ENCODE results near the gene NPR1. TPM values are rescaled to one million over a fixed set of nuclear protein-coding genes. Genes with fewer than 3 reads are reported as not detected.
"Not testable (repeated sequence)": the region's sequence is repeated elsewhere in the genome, so short reads cannot be mapped to it uniquely, and the experiment has no call there.

NPR1 gene
- polyA plus RNA-seq, 10 donors: 12.2 to 18.2 (median 15.0) TPM

DNA sequence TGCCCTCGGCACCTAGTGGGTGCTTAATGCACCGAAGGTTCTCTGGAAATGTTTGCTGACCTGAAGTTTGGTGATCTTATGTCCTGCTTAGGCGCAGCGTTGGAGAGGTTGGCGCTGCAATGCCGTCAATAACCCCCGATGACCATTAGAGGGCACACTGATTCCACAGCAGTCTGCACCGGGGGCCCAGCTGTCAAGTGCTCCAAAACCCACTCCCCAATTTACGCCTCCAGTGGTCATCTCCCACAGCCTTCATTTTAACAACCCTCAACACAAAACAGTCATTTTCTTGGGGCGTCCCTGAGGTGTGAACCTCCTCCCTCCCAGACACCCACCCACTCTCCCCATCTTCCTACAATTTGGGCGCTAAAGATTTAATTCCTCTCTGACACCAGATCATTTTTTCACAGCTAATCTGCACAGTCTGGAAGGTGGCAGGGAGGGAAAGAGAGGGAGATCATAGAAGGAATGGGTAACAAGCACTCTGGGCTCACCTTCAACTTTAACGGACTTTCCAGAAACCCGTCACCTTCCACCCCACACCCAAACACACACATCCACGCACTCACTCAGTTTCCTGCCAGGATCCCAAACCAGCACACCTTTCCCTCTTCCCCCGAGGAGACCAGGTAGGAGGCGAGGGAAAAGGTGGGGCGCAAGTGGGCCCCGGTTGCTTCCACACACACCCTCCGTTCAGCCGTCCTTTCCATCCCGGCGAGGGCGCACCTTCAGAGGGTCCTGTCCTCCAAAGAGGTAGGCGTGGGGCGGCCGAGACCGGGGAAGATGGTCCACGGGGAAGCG, 570 bp upstream of the NPR1 start:
- peak in 2 of 3 donors; percentile 62 to 83 for DNase-seq

DNA sequence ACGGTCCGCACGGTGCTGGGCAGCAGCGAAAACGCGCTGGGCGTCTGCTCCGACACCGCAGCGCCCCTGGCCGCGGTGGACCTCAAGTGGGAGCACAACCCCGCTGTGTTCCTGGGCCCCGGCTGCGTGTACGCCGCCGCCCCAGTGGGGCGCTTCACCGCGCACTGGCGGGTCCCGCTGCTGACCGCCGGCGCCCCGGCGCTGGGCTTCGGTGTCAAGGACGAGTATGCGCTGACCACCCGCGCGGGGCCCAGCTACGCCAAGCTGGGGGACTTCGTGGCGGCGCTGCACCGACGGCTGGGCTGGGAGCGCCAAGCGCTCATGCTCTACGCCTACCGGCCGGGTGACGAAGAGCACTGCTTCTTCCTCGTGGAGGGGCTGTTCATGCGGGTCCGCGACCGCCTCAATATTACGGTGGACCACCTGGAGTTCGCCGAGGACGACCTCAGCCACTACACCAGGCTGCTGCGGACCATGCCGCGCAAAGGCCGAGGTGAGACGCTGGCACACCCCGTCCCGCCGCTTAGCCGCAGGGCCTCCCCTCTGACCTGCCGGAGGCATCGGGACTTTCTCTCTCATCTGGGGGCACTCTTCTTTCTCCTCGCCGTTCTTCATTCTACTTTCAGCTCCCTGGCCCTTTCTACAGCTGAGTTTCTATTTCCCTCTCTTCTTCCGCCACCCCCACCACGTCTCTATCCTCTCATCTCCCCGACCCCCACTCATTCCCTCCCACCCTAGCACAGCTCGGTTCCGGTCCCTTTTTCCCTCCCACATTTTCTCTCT, 1.0 kb downstream of the NPR1 start:
- peak in 2 of 3 donors; percentile 40 to 80 for DNase-seq

DNA sequence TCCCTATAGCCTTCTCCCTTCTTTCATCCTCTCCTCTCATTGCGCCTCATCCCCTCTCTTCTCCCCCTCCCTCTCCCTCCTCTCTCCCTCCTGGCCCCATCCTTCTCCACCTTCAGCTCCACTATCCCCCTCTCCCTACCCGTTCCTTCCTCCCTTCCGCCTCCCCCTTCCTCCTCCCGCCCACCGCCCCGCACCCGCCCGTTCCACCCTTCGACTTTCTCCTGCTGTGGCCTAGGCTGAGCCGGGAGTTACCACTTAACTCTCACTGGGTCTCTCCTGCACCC, 1.6 kb downstream of the NPR1 start:
- no peak for DNase-seq

DNA sequence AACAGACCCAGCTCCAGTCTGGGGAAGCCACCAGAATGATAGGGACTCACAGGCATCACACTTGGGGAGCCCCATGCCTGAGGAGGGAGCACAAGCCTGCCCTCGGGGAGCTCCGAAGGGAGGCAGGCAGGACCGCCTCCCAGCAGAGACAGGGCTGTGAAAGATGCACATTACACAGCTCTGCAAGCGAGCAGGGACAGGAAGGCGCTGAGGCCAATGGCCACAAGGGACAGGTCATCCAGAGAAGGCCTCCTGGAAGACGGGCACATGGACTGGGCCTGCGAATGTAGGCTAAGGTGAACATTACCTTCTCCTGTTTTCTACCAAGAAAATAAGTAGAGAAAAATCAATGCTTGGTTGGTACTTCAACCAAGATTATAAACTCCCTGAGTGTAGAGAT, 4.2 kb downstream of the NPR1 start:
- no peak for DNase-seq

DNA sequence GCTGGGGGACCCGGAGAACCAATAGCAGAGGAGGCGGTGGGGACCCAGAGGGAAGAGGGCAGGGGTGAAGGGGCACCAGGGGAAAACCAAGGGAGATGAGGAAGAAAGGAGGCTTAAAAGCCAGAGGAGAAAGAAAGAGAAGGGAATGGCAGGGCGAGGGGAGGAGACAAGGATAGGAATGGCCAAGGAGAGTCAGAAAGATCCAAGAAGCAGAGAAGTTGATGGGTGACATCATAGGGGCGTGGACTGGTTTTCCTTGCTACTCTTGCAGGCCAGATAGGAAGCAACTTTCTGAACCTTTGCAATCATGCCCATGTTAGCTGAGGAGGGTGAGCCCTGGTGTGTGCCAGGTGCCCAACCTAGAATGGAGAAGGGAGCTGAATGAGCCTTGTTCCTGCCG, 5.4 kb downstream of the NPR1 start:
- peak in 1 of 3 donors; percentile 35 for DNase-seq

DNA sequence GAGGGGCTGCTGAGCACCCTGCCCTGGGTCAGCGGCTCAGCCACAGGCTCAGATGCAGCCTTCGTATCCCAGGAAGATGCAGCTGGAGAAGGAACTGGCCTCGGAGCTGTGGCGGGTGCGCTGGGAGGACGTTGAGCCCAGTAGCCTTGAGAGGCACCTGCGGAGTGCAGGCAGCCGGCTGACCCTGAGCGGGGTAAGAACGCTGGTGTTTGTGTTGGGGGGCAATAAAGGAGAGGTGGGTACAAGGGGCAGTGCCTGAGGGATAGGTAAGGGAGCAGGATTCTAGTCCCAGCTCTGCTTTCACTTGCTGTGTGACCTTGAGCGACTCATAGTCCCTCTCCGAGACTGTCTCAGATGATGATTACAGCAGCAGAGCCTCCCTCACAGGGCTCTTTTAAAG, 6.4 kb downstream of the NPR1 start:
- DNase-seq: no peak

DNA sequence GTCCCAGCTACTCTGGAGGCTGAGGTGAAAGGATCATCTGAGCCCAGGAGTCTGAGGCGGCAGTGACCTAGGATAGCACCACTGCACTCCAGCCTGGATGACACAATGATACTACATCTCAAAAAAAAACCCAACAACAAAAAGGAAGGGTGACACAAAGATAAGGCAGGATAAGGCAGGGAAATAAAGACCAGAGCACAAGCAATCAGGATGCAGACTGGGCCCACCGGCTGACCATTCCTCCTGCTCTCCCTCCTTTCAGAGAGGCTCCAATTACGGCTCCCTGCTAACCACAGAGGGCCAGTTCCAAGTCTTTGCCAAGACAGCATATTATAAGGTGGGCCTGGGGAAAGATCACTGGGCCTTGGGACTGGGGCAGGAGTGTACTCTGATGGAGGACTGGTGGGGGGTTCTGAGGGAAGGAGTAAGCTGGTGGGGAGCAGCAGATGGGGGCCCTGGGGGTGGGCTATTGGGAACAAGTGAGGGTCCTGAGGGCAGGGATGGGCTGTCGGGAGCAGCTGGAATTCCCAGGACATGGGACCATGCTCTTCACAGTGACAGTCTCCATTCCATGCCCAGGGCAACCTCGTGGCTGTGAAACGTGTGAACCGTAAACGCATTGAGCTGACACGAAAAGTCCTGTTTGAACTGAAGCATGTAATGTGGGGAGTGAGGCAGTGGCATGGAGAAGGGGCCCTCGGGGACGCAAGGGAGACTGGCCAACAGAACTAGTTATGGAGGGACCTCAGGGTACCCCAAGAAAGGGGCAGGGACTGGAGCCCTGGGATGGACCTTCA, 7.3 kb downstream of the NPR1 start:
- no peak for DNase-seq

DNA sequence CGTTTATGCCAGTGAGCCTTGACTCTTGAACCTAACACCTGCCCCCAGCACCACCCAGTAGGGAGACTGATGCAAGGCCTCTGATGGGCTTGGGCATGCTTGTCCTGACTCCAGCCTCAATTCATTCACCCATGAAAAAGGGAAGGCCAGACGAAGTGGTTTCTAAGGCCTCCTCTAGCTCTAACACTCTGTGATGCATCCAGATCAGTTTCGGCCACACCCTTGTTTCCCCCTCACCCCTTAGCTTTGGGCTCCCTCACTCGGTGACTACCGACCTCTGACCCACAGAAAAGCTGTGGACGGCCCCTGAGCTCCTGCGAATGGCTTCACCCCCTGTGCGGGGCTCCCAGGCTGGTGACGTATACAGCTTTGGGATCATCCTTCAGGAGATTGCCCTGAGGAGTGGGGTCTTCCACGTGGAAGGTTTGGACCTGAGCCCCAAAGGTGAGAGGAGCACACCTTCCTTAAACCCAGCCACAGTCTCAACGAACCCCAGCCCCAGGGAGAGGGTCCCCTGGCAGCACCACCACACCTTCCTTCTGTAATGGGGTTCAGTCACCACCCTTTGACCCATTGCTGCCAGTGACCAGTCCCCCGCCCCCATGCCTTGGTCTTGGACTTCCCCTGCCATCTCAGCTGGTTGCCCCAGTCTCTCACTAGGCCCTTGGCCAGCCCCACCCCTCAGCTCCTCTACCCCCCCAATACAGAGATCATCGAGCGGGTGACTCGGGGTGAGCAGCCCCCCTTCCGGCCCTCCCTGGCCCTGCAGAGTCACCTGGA, 9.0 kb downstream of the NPR1 start:
- DNase-seq: no peak

DNA sequence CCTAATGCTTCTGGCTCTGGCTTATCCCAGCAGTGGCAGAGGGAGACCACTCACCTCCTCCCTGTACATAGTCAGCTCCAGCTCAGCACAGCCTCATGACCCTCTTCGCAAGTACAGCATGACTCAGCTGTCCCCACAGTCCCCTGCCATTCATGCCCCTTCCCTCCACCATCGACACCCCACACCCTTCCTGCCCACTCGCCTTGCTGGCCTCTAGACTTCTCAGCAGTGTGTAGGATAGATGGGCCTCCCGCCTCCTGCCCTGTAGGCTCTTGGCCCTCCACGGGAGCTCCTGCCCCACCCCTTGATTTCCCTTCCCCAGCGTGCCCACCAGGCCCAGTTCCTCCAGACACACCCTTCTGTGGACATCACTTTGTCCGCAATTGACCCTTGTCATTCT, 9.8 kb downstream of the NPR1 start:
- no peak for DNase-seq

DNA sequence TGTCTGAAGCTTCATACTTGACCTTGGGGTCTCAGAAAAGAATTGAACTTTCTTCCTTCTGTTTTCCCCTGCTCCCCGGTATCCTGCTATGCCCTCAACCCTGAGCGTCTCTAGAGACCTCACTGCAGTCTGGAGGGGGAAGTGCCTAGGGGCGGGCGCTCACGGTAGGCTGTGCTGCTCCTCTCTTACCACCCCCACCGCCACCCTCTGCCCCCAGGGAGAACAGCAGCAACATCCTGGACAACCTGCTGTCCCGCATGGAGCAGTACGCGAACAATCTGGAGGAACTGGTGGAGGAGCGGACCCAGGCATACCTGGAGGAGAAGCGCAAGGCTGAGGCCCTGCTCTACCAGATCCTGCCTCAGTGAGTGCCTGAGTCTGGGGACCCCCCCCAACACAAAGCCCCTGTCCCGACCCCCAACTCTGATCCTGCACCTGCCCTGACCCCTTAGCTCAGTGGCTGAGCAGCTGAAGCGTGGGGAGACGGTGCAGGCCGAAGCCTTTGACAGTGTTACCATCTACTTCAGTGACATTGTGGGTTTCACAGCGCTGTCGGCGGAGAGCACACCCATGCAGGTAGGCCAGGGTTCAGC, 10.3 kb downstream of the NPR1 start:
- no peak for DNase-seq

DNA sequence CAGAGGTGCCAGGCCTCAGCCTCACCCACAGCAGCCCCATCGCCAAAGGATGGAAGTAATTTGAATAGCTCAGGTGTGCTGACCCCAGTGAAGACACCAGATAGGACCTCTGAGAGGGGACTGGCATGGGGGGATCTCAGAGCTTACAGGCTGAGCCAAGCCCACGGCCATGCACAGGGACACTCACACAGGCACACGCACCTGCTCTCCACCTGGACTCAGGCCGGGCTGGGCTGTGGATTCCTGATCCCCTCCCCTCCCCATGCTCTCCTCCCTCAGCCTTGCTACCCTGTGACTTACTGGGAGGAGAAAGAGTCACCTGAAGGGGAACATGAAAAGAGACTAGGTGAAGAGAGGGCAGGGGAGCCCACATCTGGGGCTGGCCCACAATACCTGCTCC, 15.0 kb downstream of the NPR1 start:
- DNase-seq: no peak

DNA sequence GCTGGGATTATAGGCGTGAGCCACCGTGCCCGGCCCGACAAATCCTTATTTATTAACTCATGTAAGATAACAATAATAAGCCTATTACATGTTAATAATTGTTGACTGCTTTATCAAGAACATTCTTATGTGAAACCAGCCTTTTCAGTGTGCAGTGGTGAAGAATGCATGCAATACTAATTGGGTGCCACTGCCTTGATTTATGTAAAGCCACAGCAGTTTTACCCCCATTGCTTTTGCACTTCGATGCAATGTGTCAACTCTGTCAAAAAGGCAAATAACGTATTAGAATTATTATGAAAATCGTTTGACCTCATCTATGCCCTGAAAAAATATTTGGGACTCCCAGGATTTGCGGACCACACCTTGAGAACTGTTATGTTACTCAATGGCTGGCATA, 18.3 kb downstream of the NPR1 start:
- DNase-seq: no peak

DNA sequence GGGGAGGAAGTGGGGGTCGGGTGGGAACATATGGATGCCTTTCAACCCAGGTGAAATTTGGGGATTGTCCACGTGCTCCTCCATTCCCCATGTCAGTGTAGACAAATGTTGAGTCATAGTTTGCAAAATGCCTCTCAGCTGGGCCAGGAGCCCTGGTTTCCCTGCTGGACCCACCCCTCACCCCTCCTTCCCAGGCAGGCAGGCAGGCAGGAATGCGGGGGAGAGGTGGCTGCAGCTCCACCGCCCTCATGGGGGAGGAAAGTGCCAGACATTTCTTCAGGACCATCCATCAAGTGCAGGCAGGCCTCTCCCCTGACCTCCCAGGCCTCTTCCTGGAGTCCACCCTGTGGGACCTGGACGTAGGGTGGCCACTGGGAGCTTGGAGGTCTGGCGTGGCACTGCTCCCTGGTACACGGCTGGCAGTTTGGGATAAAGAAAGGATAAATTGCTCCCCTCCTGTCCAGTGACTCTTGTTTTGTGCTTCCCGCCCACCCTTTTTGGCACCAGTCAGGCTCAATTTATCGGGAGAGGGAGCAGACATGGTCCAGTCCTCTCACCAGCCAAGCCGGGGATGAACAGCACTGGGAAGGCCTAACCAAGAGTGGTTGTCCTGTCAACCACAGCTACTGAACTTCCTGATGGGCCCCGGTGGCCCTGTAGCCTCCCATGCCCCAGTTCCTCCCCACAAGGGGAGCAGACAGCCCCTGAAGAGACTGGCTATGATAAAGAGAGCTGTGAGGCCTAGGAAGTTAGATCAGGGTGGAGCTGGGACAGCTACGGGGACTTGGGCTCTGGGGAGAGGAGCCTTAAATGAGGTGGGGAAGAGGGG, 18.9 kb downstream of the NPR1 start:
- DNase-seq: peak in 2 of 3 donors; percentile 23 to 76

DNA sequence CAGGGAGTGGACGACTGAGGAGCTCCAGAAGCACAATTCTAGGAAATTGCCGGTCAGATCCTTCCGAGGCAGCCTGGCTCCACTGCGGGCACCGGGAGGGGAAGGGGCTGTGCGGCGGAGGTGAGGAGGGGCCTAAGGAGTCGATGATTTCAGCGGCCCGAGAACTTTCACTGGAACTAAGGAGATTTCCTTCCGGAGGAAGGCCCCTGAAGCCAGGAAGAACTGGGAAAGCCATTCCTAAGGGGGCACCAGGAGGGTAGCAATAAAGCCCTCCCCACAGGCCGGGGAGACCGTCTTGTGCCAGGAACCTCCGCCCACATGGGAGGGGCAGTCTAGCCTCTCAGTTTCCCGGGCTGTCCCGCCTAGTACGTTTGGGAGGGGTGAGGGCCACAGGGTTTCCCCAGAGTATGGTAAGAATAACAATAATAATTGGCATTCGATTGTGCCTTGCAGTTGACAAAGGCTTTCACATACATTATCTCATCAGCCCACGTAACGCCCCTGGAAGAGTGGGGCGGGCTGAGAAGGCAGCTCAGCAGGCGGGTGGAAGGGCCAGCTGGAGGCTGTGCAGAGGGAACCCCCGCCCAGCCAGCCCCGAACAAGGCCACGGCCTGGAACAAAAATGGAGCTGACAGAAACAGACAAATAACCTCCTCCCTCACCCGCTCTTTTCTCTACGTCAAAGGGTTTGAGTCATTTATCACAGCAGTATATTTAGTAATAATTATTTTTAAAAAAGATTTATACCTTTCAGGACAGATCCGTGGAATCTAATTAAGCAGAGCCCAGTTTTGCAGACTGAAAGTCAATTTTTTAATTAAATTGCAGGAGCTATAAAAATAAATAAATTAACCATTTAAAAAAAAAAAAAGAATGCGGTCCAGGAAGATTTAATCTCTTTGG, 19.8 kb downstream of the NPR1 start:
- peak in 2 of 3 donors; percentile 68 to 82 for DNase-seq

DNA sequence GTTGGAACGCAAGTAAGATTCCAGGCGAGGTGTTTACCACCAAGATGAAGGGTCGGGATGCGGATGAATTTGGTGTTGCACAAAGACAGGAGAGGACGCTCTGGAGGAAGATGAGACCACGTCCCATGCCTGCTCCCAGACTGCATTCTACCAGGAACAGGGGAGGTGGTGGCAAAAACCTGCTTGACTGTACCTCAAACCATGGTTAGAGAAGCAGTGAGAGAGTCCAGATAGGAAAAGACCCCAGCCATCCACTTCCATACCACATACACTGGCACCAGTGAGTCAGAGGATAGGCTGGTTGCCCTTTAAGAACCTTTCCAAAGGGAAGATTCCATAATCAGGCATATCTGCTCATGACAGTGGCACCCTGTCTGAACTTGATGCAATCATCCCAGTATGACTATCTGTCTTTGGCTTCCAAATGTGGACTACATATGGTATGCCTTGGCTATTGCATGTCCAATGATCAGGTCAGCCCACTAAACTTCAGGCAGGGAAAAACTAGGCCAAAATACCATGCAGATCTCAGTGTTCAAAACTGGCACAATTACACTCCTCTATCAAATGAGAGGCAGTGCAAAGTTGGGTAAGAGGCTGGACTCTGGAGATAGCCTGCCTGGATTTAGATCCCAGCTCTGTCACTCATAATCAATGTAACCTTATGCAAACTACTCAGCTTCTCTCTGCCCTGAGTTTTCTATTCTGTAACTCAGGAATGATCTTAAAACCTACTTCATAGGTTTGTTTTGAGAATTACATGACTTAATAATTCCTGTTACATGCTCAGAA, 20.6 kb downstream of the NPR1 start:
- DNase-seq: no peak

DNA sequence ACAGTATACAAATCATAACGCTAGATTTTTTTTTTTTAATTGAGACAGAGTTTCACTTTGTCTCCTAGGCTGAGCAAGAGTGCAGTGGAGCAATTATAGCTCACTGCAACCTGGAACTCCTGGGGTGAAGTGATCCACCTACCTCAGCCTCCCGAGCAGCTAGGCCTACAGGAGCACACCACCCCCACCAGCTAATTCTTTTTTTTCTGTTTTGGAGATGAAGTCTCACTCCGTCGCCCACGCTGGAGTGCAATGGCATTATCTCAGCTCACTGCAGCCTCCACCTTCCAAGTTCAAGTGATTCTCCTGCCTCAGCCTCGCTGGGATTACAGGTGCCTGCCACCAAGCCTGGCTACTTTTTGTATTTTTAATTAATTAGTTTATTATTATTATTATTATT, 21.3 kb downstream of the NPR1 start:
- no peak for DNase-seq

DNA sequence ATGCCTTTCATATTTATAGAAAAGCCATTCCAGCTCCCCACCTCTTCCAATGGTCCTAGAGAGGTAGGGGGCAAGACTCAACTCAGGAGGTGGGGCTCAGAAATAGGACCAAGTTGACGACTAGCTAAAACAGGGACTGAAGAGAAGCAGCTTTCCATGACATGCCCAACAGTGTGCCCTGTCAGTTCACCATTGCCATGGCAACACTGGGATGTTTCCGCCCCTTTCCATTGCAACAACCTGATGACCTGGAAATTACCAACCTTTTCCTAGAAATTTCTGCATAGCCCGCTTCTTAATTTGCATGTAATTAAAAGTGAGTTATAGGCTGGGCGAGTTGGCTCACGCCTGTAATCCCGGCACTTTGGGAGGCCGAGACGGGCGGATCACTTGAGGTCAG, 27.0 kb downstream of the NPR1 start:
- DNase-seq: no peak

DNA sequence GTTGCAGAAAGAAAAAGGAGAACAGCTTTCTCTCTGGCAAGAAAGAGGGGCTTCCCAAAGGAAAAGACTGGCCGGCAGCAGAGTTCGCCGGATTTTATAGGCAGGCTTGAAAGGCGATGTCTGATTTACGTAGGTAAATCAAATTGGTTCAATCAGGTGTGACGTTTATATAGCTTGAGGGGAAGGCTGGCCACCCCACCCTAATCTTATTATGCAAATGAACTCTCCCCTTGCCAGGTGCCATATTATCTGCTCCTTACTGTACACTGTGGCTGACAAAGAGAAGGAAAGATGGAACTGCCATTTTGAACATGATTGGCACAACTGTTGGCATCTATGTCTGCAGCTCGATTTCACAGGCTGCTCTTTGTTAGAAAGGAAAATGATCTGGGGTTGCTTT, 32.5 kb downstream of the NPR1 start:
- DNase-seq: no peak

DNA sequence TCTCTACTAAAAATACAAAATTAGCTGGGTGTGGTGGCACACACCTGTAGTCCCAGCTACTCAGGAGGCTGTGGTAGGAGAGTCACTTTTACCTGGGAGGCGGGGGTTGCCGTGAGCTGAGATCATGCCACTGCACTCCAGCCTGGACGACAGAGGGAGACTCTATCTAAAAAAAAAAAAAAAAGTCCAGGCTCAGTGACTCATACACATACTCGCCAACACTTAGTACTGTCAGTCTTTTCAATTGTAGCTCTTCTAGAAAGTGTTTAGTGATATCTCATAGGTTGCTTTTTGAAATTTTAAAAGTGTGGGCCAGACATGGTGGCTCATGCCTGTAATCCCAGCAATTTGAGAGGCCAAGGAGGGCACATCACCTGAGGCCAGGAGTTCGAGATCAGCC, 37.7 kb downstream of the NPR1 start:
- not testable (repeated sequence) for DNase-seq
